Esophagus muscularis mucosa (tissue), 4 donors: ENCODE measurements around the gene ADAMTSL1. TPM values are rescaled to one million over a fixed set of nuclear protein-coding genes. Genes with fewer than 3 reads are reported as not detected.

Source experiments
- DNase-seq: peaks from one replicate; pipeline ENCODE4 v3.0.0-alpha.2; 2017; ENCODE audit errors: extremely low spot score
- H3K27ac ChIP-seq, 4 donors: fragments of 200-600 bp; sonication (generic); replicated peaks in 1 of 4; 1 replicate in 3 of 4; 2 replicates in 1 of 4; pipeline ENCODE4 v1.5.1; 2016 to 2019; ENCODE audit warnings: mild to moderate bottlenecking in 1 of 4
- H3K27me3 ChIP-seq, 4 donors: fragments of 200-600 bp; sonication (generic); one replicate each; pipeline versions ENCODE4 v1.5.1 to v1.6.0; 2016 to 2019
- H3K36me3 ChIP-seq, 4 donors: fragments of 200-600 bp; sonication (generic); one replicate each; pipeline ENCODE4 v1.5.1; 2016 to 2019
- H3K4me1 ChIP-seq, 4 donors: fragments of 200-600 bp; sonication (generic); one replicate each; pipeline ENCODE4 v1.5.1; 2016 to 2019
- H3K4me3 ChIP-seq, 4 donors: fragments of 200-600 bp; sonication (generic); 1 replicate in 2 of 4; 2 replicates in 2 of 4; pipeline ENCODE4 v1.5.1; 2016 to 2019; ENCODE audit warnings: mild to moderate bottlenecking in 4 of 4, moderate library complexity in 1 of 4
- H3K9me3 ChIP-seq, 4 donors: fragments of 200-600 bp; sonication (generic); 1 replicate in 3 of 4; 2 replicates in 1 of 4; pipeline ENCODE4 v1.5.1; 2016 to 2019
- EP300 ChIP-seq: sonication (generic); formaldehyde crosslinking; IDR thresholded peaks from one replicate; pipeline ENCODE4 v1.6.1; 2017; ENCODE audit warnings: antibody characterized with exemption
- POLR2A ChIP-seq: fragments of 450-650 bp; IDR thresholded peaks from one replicate; pipeline ENCODE4 v1.6.1; 2017; ENCODE audit warnings: antibody characterized with exemption, moderate library complexity, mild to moderate bottlenecking, low read depth
- POLR2AphosphoS5 ChIP-seq, 2 donors: sonication (generic); formaldehyde crosslinking; IDR thresholded peaks; one replicate each; pipeline ENCODE4 v1.6.1; 2017; ENCODE audit warnings: antibody characterized with exemption in 2 of 2
- WGBS: methylation state at CpG from one replicate; pipeline ENCODE4 v1.1.5; 2018; 5-methylcytosine and 5-hydroxymethylcytosine counted together
- intact Hi-C: fragments of 100-400 bp; cut with DNase I; formaldehyde crosslinking; loops from one replicate; pipeline ENCODE4 v1.15.1; 2023
- total RNA-seq, 4 donors: library from RNA; depleted of rRNA; stranded (reverse); fragments of >200 nt; gene quantifications; one replicate each; pipeline versions ENCODE4 v1.1.0 to v1.2.1, GENCODE V29; 2016
- TF ChIP-seq, protein P1 (sequence below), 3 experiments: fragments of 200-600 bp in 2 of 3; fragments of 450-650 bp in 1 of 3; sonication (generic) in 2 of 3; IDR thresholded peaks; one replicate each; pipeline ENCODE4 v1.5.1; 2017 to 2019; ENCODE audit warnings: antibody characterized with exemption in 3 of 3, mild to moderate bottlenecking in 2 of 3, moderate library complexity in 1 of 3

The ADAMTSL1 gene
- total RNA-seq, 4 donors from 2014 or later = 81.7 to 172 (median 145) TPM

DNA sequence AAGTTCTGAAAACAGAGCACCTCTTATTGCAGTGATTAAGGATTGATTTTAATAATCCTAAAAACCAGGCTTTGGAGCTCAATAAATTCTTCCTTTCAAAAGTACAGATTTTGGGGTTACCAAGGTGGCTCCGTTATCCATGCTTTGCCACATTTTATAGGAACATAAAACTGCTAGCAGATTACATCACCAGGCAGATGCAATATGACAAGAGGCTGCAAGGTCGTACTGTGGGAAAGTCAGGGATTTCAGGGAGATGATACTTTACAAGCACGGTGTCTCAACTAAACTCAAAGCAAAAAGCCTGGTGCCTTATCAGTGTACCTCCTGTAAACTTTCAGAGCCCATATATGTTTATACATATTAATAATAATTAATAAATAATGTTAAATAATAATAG is 28.6 kb downstream of the ADAMTSL1 start:
- intact Hi-C loops = no loop called here
- H3K9me3 ChIP-seq = no peaks in the 10 kb centered on the region
- no peaks in the 10 kb centered on the region for H3K27me3 ChIP-seq
- no peak overlapping the region for H3K4me3 ChIP-seq
- no peak for TF ChIP-seq POLR2A
- DNase-seq = no peak
- H3K27ac ChIP-seq = no peak overlapping the region
- no peaks in the 10 kb centered on the region for H3K36me3 ChIP-seq
- WGBS = 84% methylated on average over 3 of the region's 3 CpGs
- H3K4me1 ChIP-seq = peaks cover 7 to 32% (median 27%) of the 10 kb centered on the region in 4 donors

DNA sequence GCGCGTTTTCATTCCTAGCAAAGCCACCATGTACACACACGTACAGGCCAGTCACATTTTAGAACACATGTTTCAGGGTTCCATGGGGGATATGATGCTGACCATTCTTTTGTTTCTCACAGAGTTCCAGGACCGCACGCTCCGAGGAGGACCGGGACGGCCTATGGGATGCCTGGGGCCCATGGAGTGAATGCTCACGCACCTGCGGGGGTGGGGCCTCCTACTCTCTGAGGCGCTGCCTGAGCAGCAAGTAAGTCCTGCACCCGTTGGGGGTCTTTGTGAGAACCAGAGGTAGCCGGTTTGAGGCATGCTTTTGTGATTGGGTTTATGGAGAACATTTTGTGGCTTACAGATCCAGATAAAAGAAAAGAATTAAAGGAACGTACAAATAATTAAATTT is 30.8 kb downstream of the ADAMTSL1 start:
- 88% methylated on average over 14 of the region's 14 CpGs for WGBS
- TF ChIP-seq POLR2A = no peak
- intact Hi-C loops = no loop called here

DNA sequence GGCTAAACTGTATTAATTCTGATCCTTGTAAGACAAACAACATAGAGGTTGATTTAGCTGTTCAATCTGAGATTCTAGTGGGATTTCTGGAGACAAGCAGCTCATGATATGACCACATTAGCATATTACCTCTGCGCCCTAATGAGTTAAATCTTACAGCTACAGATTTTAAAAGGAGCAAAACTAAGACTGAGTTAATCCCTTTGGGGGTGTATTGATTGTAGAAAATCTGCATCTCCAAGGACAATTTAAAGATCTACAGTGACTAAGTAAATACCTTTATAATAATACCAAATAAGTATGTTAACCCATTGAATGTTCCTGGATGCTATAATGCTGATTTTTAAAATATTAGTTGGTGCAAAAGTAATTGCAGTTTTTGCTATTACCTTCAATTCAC is 33.2 kb downstream of the ADAMTSL1 start:
- Histone ChIP-seq H3K36me3 (no peaks in the 10 kb centered on the region), H3K27me3 (no peaks in the 10 kb centered on the region), H3K27ac (no peak overlapping the region), H3K4me3 (no peak overlapping the region), H3K4me1 (peaks cover 0 to 10% (median 5%) of the 10 kb centered on the region in 4 donors), H3K9me3 (no peaks in the 10 kb centered on the region)
- no peak for TF ChIP-seq POLR2AphosphoS5 (IDR thresholded peaks at IDR 0.05)
- TF ChIP-seq EP300 = no peak
- TF ChIP-seq, protein P1, sequence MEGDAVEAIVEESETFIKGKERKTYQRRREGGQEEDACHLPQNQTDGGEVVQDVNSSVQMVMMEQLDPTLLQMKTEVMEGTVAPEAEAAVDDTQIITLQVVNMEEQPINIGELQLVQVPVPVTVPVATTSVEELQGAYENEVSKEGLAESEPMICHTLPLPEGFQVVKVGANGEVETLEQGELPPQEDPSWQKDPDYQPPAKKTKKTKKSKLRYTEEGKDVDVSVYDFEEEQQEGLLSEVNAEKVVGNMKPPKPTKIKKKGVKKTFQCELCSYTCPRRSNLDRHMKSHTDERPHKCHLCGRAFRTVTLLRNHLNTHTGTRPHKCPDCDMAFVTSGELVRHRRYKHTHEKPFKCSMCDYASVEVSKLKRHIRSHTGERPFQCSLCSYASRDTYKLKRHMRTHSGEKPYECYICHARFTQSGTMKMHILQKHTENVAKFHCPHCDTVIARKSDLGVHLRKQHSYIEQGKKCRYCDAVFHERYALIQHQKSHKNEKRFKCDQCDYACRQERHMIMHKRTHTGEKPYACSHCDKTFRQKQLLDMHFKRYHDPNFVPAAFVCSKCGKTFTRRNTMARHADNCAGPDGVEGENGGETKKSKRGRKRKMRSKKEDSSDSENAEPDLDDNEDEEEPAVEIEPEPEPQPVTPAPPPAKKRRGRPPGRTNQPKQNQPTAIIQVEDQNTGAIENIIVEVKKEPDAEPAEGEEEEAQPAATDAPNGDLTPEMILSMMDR (IDR thresholded peaks at IDR 0.05) = no peak
- TF ChIP-seq POLR2A = no peak
- 87% methylated on average over 1 of the region's 1 CpG for WGBS
- no peak for DNase-seq
- intact Hi-C loops = no loop called here

More for the DNA sequence above, 30.8 kb downstream of the ADAMTSL1 start:
- Histone ChIP-seq H3K4me3 (no peak overlapping the region), H3K4me1 (peaks cover 1 to 10% (median 7%) of the 10 kb centered on the region in 4 donors), H3K9me3 (no peaks in the 10 kb centered on the region), H3K27me3 (no peaks in the 10 kb centered on the region), H3K36me3 (no peaks in the 10 kb centered on the region), H3K27ac (no peak overlapping the region)
- DNase-seq = no peak

DNA sequence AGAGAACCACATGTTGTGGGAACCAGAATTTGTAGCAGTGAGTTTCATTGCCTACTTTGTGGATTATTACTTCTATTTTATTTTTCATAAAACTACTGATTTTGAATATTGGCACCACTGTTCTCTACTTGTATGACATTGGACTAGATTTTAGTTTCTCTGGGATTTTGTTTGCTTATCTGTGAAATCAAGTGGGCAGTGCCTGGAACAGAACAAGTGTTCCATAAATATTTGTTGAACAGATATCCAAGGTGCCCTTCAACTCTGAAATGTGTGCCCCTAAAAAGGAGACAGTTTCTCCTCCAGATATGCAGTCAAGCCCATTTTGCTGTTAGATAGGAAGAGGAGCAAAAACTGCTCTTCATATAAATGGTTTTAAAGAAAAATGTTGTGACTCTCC is 42.6 kb downstream of the ADAMTSL1 start:
- H3K4me1 ChIP-seq = peaks cover 0 to 24% (median 19%) of the 10 kb centered on the region in 4 donors
- no peaks in the 10 kb centered on the region for H3K27me3 ChIP-seq
- H3K9me3 ChIP-seq = no peaks in the 10 kb centered on the region
- H3K4me3 ChIP-seq = no peak overlapping the region
- intact Hi-C loops = no loop called here
- TF ChIP-seq, protein P1 (IDR thresholded peaks at IDR 0.05) = no peak
- TF ChIP-seq POLR2AphosphoS5 (IDR thresholded peaks at IDR 0.05) = no peak
- no peak for TF ChIP-seq POLR2A
- no peaks in the 10 kb centered on the region for H3K36me3 ChIP-seq
- H3K27ac ChIP-seq = no peak overlapping the region
- DNase-seq = no peak

GRCh38 chr9:18516965-18517364 is 43.0 kb downstream of the ADAMTSL1 start:
- 60% methylated on average over 2 of the region's 2 CpGs for WGBS

More at GRCh38 chr9:18516965-18517364, 43.0 kb downstream of the ADAMTSL1 start:
- no peaks in the 10 kb centered on the region for H3K9me3 ChIP-seq
- no peak overlapping the region for H3K4me3 ChIP-seq
- peaks cover 0 to 22% (median 18%) of the 10 kb centered on the region in 4 donors for H3K4me1 ChIP-seq
- no peak for DNase-seq
- TF ChIP-seq POLR2A = no peak
- TF ChIP-seq, protein P1 (IDR thresholded peaks at IDR 0.05) = no peak
- no peak for TF ChIP-seq EP300
- TF ChIP-seq POLR2AphosphoS5 (IDR thresholded peaks at IDR 0.05) = no peak
- no peaks in the 10 kb centered on the region for H3K27me3 ChIP-seq
- no peaks in the 10 kb centered on the region for H3K36me3 ChIP-seq
- no peak overlapping the region for H3K27ac ChIP-seq
- intact Hi-C loops = no loop called here
